WTC11 (cell line): ENCODE data around the gene OR10V1. TPM values are rescaled to one million over a fixed set of nuclear protein-coding genes. Genes with fewer than 3 reads are reported as not detected.

Source experiments
- ATAC-seq: fragments of 200-7000 bp; cut with Tn5 transposase; 2 replicates; pipeline ENCODE4 v1.10.0; 2021; ENCODE audit warnings: mild to moderate bottlenecking, moderate library complexity
- CTCF ChIA-PET: fragments of 300-600 bp; sonication (Branson Sonifier 250); formaldehyde crosslinking; loops from one replicate; lab custom pipeline; 2021; ENCODE audit warnings: antibody characterized with exemption; lab: Charles Lee
- POLR2A ChIA-PET: fragments of 350-600 bp; sonication (Branson Sonifier 250); formaldehyde crosslinking; loops from one replicate; lab custom pipeline; 2021; ENCODE audit warnings: antibody characterized with exemption; lab: Charles Lee
- DNase-seq: peaks from one replicate; pipeline ENCODE4 v3.0.0; 2021; ENCODE audit warnings: low spot score
- H3K27ac Mint-ChIP-seq: 2 replicates; pipeline ENCODE4 v1.8.0; 2021; ENCODE audit warnings: mixed read lengths
- H3K27me3 Mint-ChIP-seq: 2 replicates; pipeline ENCODE4 v1.8.0; 2021; ENCODE audit warnings: low read depth, mild to moderate bottlenecking, moderate library complexity, mixed read lengths
- H3K36me3 Mint-ChIP-seq: 2 replicates; pipeline ENCODE4 v1.8.0; 2021; ENCODE audit warnings: mixed read lengths
- H3K4me1 Mint-ChIP-seq: 2 replicates; pipeline ENCODE4 v1.8.0; 2022; ENCODE audit warnings: mixed read lengths
- H3K4me3 Mint-ChIP-seq: 2 replicates; pipeline ENCODE4 v1.8.0; 2021; ENCODE audit warnings: mild to moderate bottlenecking, moderate library complexity, mixed read lengths
- H3K9me3 Mint-ChIP-seq: 2 replicates; pipeline ENCODE4 v1.8.0; 2021; ENCODE audit warnings: mixed read lengths
- CREB1 ChIP-seq: sonication (generic); formaldehyde crosslinking; IDR thresholded peaks from 2 replicates; pipeline ENCODE4 v1.8.0; 2023; ENCODE audit warnings: mild to moderate bottlenecking, missing genetic modification reagents
- IRF2 ChIP-seq: sonication (generic); formaldehyde crosslinking; IDR thresholded peaks from 2 replicates; pipeline ENCODE4 v1.8.0; 2022; ENCODE audit warnings: low read depth, missing genetic modification reagents, borderline replicate concordance
- NFATC4 ChIP-seq: fragments of 250-450 bp; sonication (Bioruptor Pico); IDR thresholded peaks from 2 replicates; pipeline ENCODE4 v1.9.0; 2021; ENCODE audit warnings: mild to moderate bottlenecking
- SP1 ChIP-seq: sonication (generic); formaldehyde crosslinking; conservative IDR thresholded peaks from 2 replicates; pipeline ENCODE4 v1.8.1; 2022; ENCODE audit warnings: missing genetic modification reagents
- ZNF121 ChIP-seq: sonication (generic); formaldehyde crosslinking; IDR thresholded peaks from 2 replicates; pipeline ENCODE4 v1.8.0; 2023; ENCODE audit warnings: missing genetic modification reagents
- ZNF138 ChIP-seq: sonication (generic); formaldehyde crosslinking; conservative IDR thresholded peaks from 2 replicates; pipeline ENCODE4 v1.8.1; 2022; ENCODE audit warnings: mild to moderate bottlenecking, moderate library complexity, missing genetic modification reagents
- total RNA-seq: library from RNA; stranded (reverse); gene quantifications from 3 replicates; pipeline ENCODE4 v1.2.3, GENCODE V29; 2021
- TF ChIP-seq, protein P1 (sequence below): sonication (generic); formaldehyde crosslinking; IDR thresholded peaks from 2 replicates; pipeline ENCODE4 v1.8.0; 2022; ENCODE audit warnings: mild to moderate bottlenecking, missing genetic modification reagents
- TF ChIP-seq, protein P2 (sequence below): sonication (generic); formaldehyde crosslinking; IDR thresholded peaks from 2 replicates; pipeline ENCODE4 v1.8.0; 2022; ENCODE audit warnings: missing genetic modification reagents
- TF ChIP-seq, protein P3 (sequence below): sonication (generic); formaldehyde crosslinking; IDR thresholded peaks from 2 replicates; pipeline ENCODE4 v1.8.1; 2023; ENCODE audit warnings: mild to moderate bottlenecking, missing genetic modification reagents, moderate library complexity
- TF ChIP-seq, protein P4 (sequence below): sonication (generic); formaldehyde crosslinking; IDR thresholded peaks from 2 replicates; pipeline ENCODE4 v1.8.1; 2022; ENCODE audit warnings: mild to moderate bottlenecking, moderate library complexity, missing genetic modification reagents
- TF ChIP-seq, protein P5 (sequence below): fragments of 250-450 bp; sonication (Bioruptor Pico); IDR thresholded peaks from 2 replicates; pipeline ENCODE4 v1.9.0; 2021; ENCODE audit warnings: mild to moderate bottlenecking
- TF ChIP-seq, protein P6 (sequence below): sonication (generic); formaldehyde crosslinking; IDR thresholded peaks from 2 replicates; pipeline ENCODE4 v1.8.0; 2022; ENCODE audit warnings: mild to moderate bottlenecking, missing genetic modification reagents

OR10V1 gene
- total RNA-seq, 1 experiment from 2014 or later = not detected

DNA sequence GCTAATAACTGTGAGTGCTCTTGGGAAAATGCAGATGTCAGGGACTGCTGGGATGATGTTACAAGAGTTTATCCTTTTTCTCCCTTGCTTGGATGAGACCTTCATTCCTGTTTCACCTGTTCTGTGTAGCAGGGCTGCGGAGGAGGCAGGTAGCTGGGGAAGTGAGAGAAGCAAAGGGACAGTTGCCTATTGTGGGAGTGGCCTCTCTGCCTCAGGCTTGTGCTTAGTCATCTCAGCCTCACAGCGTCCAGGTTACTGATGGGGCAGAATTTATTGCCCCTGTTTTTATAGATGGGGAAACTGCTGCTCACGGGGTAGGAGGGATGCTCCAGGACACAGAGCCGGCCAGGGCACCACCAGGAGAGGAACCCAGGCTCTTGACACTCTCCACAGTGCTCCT, 43.2 kb upstream of the OR10V1 start (continued):
- TF ChIP-seq, protein P1, sequence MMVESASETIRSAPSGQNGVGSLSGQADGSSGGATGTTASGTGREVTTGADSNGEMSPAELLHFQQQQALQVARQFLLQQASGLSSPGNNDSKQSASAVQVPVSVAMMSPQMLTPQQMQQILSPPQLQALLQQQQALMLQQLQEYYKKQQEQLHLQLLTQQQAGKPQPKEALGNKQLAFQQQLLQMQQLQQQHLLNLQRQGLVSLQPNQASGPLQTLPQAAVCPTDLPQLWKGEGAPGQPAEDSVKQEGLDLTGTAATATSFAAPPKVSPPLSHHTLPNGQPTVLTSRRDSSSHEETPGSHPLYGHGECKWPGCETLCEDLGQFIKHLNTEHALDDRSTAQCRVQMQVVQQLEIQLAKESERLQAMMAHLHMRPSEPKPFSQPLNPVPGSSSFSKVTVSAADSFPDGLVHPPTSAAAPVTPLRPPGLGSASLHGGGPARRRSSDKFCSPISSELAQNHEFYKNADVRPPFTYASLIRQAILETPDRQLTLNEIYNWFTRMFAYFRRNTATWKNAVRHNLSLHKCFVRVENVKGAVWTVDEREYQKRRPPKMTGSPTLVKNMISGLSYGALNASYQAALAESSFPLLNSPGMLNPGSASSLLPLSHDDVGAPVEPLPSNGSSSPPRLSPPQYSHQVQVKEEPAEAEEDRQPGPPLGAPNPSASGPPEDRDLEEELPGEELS (CRISPR knock-in tag) = no peak
- TF ChIP-seq CREB1 = no peak
- TF ChIP-seq NFATC4 = no peak
- TF ChIP-seq ZNF138 (CRISPR knock-in tag) = no peak
- TF ChIP-seq, all 79 proteins: peak for 0

DNA sequence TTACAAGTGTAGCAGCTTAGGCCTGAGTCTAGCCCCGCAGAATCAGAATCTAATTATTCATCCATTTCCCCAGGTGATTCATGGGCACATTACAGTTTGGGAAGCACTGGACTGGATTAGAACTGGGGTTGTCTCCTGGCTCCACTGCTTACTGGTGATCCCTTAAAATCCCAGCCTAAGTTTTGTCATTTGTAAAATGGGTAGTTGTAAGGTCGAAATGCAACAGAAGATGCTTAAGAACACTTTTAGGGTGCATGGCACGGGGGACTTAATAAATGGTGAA, 42.9 kb upstream of the OR10V1 start:
- POLR2A ChIA-PET = interaction anchor here (2.3 kb wide), 1 partner anchor 88 kb away, joined by 13 read pairs; the partner anchor contains the start of gene PATL1
- CTCF ChIA-PET = interaction anchor here (1.2 to 3.7 kb wide), 5 partner anchors 10 to 162 kb away, joined by 5 to 32 read pairs (median 6); no protein-coding TSS in a partner anchor
- Mint-ChIP-seq H3K27ac (peak overlapping the region; percentile 57; the same call in 1 of the 2 replicates), H3K27me3 (peaks cover 6% of the 10 kb centered on the region; the same call in 1 of the 2 replicates), H3K4me3 (peak overlapping the region; percentile 92), H3K9me3 (no peaks in the 10 kb centered on the region), H3K36me3 (peaks cover 9% of the 10 kb centered on the region; the same call in 1 of the 2 replicates), H3K4me1 (peaks cover 31% of the 10 kb centered on the region)
- ATAC-seq = no peak
- DNase-seq = no peak
- TF ChIP-seq SP1 = no peak
- TF ChIP-seq, protein P2, sequence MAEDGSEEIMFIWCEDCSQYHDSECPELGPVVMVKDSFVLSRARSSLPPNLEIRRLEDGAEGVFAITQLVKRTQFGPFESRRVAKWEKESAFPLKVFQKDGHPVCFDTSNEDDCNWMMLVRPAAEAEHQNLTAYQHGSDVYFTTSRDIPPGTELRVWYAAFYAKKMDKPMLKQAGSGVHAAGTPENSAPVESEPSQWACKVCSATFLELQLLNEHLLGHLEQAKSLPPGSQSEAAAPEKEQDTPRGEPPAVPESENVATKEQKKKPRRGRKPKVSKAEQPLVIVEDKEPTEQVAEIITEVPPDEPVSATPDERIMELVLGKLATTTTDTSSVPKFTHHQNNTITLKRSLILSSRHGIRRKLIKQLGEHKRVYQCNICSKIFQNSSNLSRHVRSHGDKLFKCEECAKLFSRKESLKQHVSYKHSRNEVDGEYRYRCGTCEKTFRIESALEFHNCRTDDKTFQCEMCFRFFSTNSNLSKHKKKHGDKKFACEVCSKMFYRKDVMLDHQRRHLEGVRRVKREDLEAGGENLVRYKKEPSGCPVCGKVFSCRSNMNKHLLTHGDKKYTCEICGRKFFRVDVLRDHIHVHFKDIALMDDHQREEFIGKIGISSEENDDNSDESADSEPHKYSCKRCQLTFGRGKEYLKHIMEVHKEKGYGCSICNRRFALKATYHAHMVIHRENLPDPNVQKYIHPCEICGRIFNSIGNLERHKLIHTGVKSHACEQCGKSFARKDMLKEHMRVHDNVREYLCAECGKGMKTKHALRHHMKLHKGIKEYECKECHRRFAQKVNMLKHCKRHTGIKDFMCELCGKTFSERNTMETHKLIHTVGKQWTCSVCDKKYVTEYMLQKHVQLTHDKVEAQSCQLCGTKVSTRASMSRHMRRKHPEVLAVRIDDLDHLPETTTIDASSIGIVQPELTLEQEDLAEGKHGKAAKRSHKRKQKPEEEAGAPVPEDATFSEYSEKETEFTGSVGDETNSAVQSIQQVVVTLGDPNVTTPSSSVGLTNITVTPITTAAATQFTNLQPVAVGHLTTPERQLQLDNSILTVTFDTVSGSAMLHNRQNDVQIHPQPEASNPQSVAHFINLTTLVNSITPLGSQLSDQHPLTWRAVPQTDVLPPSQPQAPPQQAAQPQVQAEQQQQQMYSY = peak; percentile 54; the same call in 1 of the 2 replicates

DNA sequence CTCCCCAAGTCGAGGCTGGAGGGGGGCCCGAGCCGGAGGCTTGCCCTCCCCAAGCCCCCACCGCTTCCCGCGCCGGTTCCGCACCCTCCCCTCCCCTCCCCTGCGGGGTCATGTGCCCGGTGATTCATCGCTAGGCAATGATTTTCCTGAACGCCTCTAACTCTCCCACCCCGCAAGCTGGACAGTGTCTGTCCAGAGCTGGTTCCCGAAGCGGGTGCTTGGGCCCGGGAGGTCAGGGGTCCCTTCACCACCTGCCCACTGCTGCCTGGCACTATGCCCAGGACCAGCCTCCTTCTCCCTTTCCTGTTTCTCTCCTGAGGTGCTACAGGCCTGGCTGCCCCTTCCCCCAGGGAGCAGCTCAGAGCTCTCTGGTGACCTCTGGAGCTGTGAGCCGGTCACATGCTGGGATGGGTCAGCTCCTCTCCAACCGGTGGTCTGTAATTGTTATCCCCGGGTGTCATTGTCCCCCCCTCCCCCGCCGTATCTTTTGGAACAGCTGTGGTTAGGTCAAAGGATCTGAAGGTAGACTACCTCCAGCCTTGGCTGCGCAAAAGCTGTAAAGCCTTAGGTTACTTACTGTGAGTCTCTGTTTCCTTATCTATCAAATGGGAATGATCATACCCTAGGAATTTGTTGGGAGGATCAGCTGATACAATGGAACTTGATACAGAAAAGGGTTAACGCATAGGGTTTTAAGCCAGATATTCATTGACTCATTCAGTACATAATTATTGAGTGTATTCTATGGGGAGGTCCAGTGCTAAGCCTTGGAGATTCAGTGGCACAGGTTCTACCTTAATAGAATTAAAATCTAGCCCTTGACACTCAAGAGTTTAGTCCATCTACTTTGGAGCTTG, 42.3 kb upstream of the OR10V1 start:
- H3K36me3 Mint-ChIP-seq = peaks cover 7% of the 10 kb centered on the region; the same call in 1 of the 2 replicates
- peaks cover 6% of the 10 kb centered on the region; the same call in 1 of the 2 replicates for H3K27me3 Mint-ChIP-seq
- H3K4me1 Mint-ChIP-seq = peaks cover 30% of the 10 kb centered on the region
- POLR2A ChIA-PET = interaction anchor here (1.1 to 2.3 kb wide), 2 partner anchors 60 to 87 kb away, joined by 3 to 13 read pairs; partner anchors contain the start of gene PATL1
- peak overlapping the region; percentile 95 for H3K27ac Mint-ChIP-seq
- DNase-seq = peak; percentile 57
- CTCF ChIA-PET = interaction anchor here (0.6 to 3.7 kb wide), 15 partner anchors 9 to 584 kb away, joined by 3 to 32 read pairs (median 5); partner anchors contain the start of genes DTX4 and MRPL16
- H3K9me3 Mint-ChIP-seq = no peaks in the 10 kb centered on the region
- peak; percentile 57 for ATAC-seq
- peak overlapping the region; percentile 92 for H3K4me3 Mint-ChIP-seq
- TF ChIP-seq IRF2 (CRISPR knock-in tag) = no peak
- TF ChIP-seq, protein P3, sequence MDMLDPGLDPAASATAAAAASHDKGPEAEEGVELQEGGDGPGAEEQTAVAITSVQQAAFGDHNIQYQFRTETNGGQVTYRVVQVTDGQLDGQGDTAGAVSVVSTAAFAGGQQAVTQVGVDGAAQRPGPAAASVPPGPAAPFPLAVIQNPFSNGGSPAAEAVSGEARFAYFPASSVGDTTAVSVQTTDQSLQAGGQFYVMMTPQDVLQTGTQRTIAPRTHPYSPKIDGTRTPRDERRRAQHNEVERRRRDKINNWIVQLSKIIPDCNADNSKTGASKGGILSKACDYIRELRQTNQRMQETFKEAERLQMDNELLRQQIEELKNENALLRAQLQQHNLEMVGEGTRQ (CRISPR knock-in tag) = peak; percentile 73
- TF ChIP-seq, protein P4, sequence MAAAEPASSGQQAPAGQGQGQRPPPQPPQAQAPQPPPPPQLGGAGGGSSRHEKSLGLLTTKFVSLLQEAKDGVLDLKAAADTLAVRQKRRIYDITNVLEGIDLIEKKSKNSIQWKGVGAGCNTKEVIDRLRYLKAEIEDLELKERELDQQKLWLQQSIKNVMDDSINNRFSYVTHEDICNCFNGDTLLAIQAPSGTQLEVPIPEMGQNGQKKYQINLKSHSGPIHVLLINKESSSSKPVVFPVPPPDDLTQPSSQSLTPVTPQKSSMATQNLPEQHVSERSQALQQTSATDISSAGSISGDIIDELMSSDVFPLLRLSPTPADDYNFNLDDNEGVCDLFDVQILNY (CRISPR knock-in tag) = no peak
- TF ChIP-seq, protein P5, sequence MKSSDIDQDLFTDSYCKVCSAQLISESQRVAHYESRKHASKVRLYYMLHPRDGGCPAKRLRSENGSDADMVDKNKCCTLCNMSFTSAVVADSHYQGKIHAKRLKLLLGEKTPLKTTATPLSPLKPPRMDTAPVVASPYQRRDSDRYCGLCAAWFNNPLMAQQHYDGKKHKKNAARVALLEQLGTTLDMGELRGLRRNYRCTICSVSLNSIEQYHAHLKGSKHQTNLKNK (CRISPR knock-in tag) = no peak
- no peak for TF ChIP-seq ZNF121 (CRISPR knock-in tag)
- TF ChIP-seq, protein P6, sequence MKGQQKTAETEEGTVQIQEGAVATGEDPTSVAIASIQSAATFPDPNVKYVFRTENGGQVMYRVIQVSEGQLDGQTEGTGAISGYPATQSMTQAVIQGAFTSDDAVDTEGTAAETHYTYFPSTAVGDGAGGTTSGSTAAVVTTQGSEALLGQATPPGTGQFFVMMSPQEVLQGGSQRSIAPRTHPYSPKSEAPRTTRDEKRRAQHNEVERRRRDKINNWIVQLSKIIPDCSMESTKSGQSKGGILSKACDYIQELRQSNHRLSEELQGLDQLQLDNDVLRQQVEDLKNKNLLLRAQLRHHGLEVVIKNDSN (CRISPR knock-in tag) = peak; percentile 58
